ENCODE results near the gene FBXW11. TPM values are rescaled to one million over a fixed set of nuclear protein-coding genes. Genes with fewer than 3 reads are reported as not detected.

FBXW11 gene
- total RNA-seq, 1 experiment from 2014 or later = 85.3 TPM

- peaks cover 6 to 53% (median 29%) of the 10 kb centered on the region in 3 experiments; a peak in 5 of 7 replicates for H3K36me3 Mint-ChIP-seq (ENCODE audit: insufficient read depth in 1 of 3, low read depth in 3 of 3)
- no peak overlapping the region for H2BK120ac ChIP-seq (ENCODE audit: low read depth, low read length, poor library complexity, severe bottlenecking)
- no peak overlapping the region for H3K4ac ChIP-seq (ENCODE audit: low read depth, low read length)
- H4K91ac ChIP-seq (ENCODE audit: insufficient read length, low read depth, low read length) = no peak overlapping the region
- H3K27ac Mint-ChIP-seq = peak overlapping the region in 1 of 3 experiments; percentile 32; a peak in 1 of 7 replicates
- no peaks in the 10 kb centered on the region for H3K79me2 ChIP-seq (ENCODE audit: insufficient read depth, low read length)
- H3K79me1 ChIP-seq (ENCODE audit: insufficient read depth, low read depth, low read length, poor library complexity, severe bottlenecking) = no peaks in the 10 kb centered on the region
- H3K4me3 Mint-ChIP-seq = no peak overlapping the region
- H3K23ac ChIP-seq (ENCODE audit: insufficient read length, low read depth, low read length) = no peak overlapping the region
- no peaks in the 10 kb centered on the region for H3K23me2 ChIP-seq (ENCODE audit: insufficient read length, low read depth, low read length, poor library complexity, severe bottlenecking)
- H2BK5ac ChIP-seq (ENCODE audit: insufficient read length, low read length) = no peak overlapping the region
- no peak overlapping the region for H2BK12ac ChIP-seq (ENCODE audit: insufficient read length, low read depth, low read length)
- H3K4me2 ChIP-seq (ENCODE audit: insufficient read depth, insufficient read length, low read length) = no peak overlapping the region
- no peak overlapping the region for H2AFZ ChIP-seq (ENCODE audit: low read length)
- H3K9ac ChIP-seq (ENCODE audit: extremely low read depth, insufficient read length, low read length) = no peak overlapping the region
- no peak overlapping the region for H3K14ac ChIP-seq (ENCODE audit: insufficient read depth, low read length)
- no peak for DNase-seq
- no peaks in the 10 kb centered on the region for H3K4me1 Mint-ChIP-seq
- no peaks in the 10 kb centered on the region for H4K20me1 ChIP-seq (ENCODE audit: control insufficient read depth, insufficient read depth, insufficient read length)
- H3K56ac ChIP-seq (ENCODE audit: insufficient read length, low read depth, low read length) = no peak overlapping the region
- no peak overlapping the region for H3K27ac ChIP-seq (ENCODE audit: insufficient read length, low read depth, low read length)
- no peak for TF ChIP-seq CTCF (conservative IDR thresholded peaks at IDR 0.05)
- H3K18ac ChIP-seq (ENCODE audit: insufficient read length, low read depth, low read length) = no peak overlapping the region
- H3K9me3 ChIP-seq (ENCODE audit: control insufficient read depth, low read depth, low read length) = no peaks in the 10 kb centered on the region
- no peak overlapping the region for H3T11ph ChIP-seq (ENCODE audit: low read length)
- no peaks in the 10 kb centered on the region for H3K4me1 ChIP-seq (ENCODE audit: insufficient read depth, low read length)
- no peaks in the 10 kb centered on the region for H3K27me3 ChIP-seq (ENCODE audit: insufficient read depth, low read length)
- no peak overlapping the region for H4K5ac ChIP-seq (ENCODE audit: insufficient read length, low read depth, low read length)
- H3K9me3 Mint-ChIP-seq = no peaks in the 10 kb centered on the region
- H2AK5ac ChIP-seq (ENCODE audit: insufficient read length, low read length) = no peak overlapping the region
- H3K27me3 Mint-ChIP-seq (ENCODE audit: low read depth) = no peaks in the 10 kb centered on the region
- H4K8ac ChIP-seq (replicated peaks; ENCODE audit: insufficient read length, low read depth, low read length) = no peak overlapping the region
- H2BK15ac ChIP-seq (ENCODE audit: low read depth, low read length) = no peak overlapping the region
- H2BK20ac ChIP-seq (ENCODE audit: low read depth, low read length, poor library complexity, severe bottlenecking) = no peak overlapping the region
- WGBS (ENCODE audit: extremely low coverage, insufficient read length, low lambda C conversion rate) = no CpG with 5 or more reads among the region's 6 CpGs
Observed at GRCh38 chr5:171863935-171864334, 142.5 kb downstream of the FBXW11 start.
